ENCODE data around the gene SH3TC2. TPM values are rescaled to one million over a fixed set of nuclear protein-coding genes. Genes with fewer than 3 reads are reported as not detected.

SH3TC2 gene
- total and polyA plus RNA-seq, 8 donors = 0.06 to 1.2 (median 0.27) TPM

DNA sequence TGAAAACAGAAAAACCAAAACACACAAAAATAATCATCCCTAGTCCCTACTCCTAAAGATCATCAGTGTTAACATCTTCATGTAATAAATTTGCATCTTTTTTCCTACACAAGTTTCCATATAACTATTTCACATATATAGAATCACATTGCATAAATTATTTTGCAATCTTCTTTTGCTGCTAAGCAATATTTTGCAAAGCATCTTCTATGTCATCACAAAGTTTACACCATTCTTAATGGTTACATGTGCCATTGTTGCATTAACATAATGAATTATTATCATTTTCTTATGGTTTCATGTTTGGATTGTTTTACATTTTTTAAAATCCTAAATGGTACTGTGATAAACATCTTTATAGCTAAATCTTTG is 17.8 kb downstream of the SH3TC2 start:
- no peak overlapping the region for H3K4me3 ChIP-seq
- H3K4me1 ChIP-seq = peaks cover 0 to 2% (median 0%) of the 10 kb centered on the region in 3 donors
- no peak overlapping the region for H3K27ac ChIP-seq
- no peak for DNase-seq
- no peak for FAIRE-seq
- TF ChIP-seq, protein P1, sequence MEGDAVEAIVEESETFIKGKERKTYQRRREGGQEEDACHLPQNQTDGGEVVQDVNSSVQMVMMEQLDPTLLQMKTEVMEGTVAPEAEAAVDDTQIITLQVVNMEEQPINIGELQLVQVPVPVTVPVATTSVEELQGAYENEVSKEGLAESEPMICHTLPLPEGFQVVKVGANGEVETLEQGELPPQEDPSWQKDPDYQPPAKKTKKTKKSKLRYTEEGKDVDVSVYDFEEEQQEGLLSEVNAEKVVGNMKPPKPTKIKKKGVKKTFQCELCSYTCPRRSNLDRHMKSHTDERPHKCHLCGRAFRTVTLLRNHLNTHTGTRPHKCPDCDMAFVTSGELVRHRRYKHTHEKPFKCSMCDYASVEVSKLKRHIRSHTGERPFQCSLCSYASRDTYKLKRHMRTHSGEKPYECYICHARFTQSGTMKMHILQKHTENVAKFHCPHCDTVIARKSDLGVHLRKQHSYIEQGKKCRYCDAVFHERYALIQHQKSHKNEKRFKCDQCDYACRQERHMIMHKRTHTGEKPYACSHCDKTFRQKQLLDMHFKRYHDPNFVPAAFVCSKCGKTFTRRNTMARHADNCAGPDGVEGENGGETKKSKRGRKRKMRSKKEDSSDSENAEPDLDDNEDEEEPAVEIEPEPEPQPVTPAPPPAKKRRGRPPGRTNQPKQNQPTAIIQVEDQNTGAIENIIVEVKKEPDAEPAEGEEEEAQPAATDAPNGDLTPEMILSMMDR (IDR thresholded peaks at IDR 0.05) = no peak
- H3K27me3 ChIP-seq = no peaks in the 10 kb centered on the region
- no peak for ATAC-seq
- no peaks in the 10 kb centered on the region for H3K36me3 ChIP-seq
- intact Hi-C loops (cut with DNase I) = no loop called here
- no peaks in the 10 kb centered on the region for H3K9me3 ChIP-seq

DNA sequence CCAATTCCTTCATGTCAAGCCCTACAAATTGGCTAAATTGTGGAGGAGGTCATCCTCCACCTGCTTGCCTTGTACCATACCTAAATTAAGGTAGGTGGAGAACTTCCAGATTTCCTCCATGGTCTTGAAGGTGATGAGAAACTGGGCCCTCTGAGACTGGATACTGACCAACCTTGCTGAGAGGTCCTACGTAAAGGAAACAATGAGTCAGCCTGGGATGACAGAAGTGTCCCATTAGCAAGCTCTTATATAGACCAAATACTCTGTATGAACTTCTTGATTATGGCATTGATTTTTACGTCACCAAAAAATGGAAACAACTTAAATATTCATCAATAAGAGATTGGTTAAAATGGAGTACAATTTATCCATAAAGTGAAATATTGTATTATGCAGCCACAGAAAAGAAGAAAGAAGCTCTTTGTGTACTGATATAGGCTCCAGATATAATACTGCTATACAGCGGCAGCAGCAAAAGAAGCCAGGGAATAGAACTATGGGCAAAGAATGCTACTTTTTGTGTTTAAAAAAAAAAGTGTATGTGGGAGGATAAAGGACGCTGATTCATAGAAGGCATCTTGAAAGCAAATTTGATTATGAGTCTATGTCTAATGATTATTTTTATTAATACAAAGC is 18.3 kb downstream of the SH3TC2 start:
- H3K36me3 ChIP-seq = no peaks in the 10 kb centered on the region
- no peak overlapping the region for H3K4me3 ChIP-seq
- H3K27ac ChIP-seq = no peak overlapping the region
- DNase-seq (no peak), FAIRE-seq (no peak), ATAC-seq (no peak)
- no peaks in the 10 kb centered on the region for H3K27me3 ChIP-seq
- peaks cover 0 to 3% (median 0%) of the 10 kb centered on the region in 3 donors for H3K4me1 ChIP-seq
- H3K9me3 ChIP-seq = no peaks in the 10 kb centered on the region
- WGBS, 2 donors = 82 to 89% methylated on average over 4 of the region's 4 CpGs
- TF ChIP-seq, protein P1 (IDR thresholded peaks at IDR 0.05) = no peak
- intact Hi-C loops (cut with DNase I) = no loop called here

DNA sequence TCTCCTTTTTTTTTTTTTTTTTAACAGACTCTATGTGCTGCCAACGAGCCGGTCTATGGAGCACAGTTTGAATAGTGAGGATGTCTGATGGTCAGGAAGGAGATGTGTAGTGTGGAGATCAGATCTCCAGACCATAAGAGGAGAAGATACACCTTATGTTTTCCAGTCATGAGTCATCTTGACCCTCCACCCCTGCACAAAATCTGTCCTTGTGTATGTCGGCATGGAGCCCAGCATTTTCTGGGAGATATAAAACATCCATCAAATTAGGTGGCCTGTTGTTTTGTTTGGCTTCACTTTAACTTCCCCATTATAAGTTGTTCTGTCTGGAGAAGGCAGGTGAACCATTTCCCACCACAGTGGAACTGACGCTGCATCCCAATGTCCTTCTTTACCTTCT is 19.2 kb downstream of the SH3TC2 start:
- intact Hi-C loops (cut with DNase I) = no loop called here
- no peak for DNase-seq
- 58 to 87% methylated on average over 4 of the region's 4 CpGs for WGBS, 2 donors
- no peaks in the 10 kb centered on the region for H3K9me3 ChIP-seq
- ATAC-seq = no peak
- H3K4me1 ChIP-seq = peaks cover 0 to 3% (median 0%) of the 10 kb centered on the region in 3 donors
- no peak overlapping the region for H3K4me3 ChIP-seq
- H3K36me3 ChIP-seq = no peaks in the 10 kb centered on the region
- H3K27me3 ChIP-seq = no peaks in the 10 kb centered on the region
- FAIRE-seq = no peak
- TF ChIP-seq, protein P1 (IDR thresholded peaks at IDR 0.05) = no peak
- H3K27ac ChIP-seq = no peak overlapping the region

DNA sequence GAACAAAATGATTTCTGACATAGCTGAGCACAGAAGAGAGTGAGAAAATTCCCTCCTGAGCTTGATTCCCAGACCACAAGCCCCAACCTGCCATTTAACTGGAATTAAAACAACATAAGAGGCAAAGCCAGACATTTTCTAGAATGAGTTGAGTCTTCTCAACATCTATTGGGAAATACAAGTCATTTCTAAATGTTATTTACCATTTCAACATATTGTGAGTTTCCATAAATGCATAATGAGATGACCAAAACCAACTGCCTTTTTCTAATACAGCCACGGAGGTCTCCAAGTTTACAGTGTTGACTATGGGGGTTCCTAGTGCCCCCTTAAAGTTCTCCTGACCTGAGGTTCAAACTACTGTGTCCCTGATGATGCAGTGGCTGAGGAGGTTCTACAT is 20.0 kb downstream of the SH3TC2 start:
- FAIRE-seq (no peak), ATAC-seq (no peak)

DNA sequence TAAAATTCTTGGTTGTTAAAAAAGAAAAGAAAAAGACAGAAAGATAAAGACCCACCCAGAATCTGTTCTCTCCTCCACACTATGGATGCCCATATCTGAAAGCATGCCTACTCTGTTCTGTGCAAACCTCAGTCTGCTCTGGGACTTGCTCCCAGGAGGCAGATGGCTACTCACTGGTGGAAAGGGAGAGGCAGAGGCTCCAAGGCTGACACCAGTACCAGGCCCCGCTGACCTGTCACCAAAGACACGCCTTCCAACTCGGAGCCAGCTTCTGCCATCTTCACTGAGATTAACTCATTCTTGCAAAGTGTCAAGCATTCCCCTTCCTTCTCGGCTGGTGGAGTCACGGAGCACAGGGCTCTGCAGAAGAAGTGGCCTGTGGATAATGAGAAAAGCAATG is 21.6 kb downstream of the SH3TC2 start:
- intact Hi-C loops (cut with DNase I) = no loop called here
- H3K36me3 ChIP-seq = no peaks in the 10 kb centered on the region
- WGBS, 2 donors = 82 to 89% methylated on average over 5 of the region's 5 CpGs
- H3K27ac ChIP-seq = no peak overlapping the region
- no peaks in the 10 kb centered on the region for H3K27me3 ChIP-seq
- H3K9me3 ChIP-seq = no peaks in the 10 kb centered on the region
- H3K4me1 ChIP-seq = peaks cover 0 to 3% (median 0%) of the 10 kb centered on the region in 3 donors
- TF ChIP-seq, protein P1 (IDR thresholded peaks at IDR 0.05) = no peak
- FAIRE-seq (no peak), DNase-seq (no peak), ATAC-seq (no peak)
- H3K4me3 ChIP-seq = no peak overlapping the region

More for the DNA sequence above, 20.0 kb downstream of the SH3TC2 start:
- no peak for DNase-seq
- no peaks in the 10 kb centered on the region for H3K9me3 ChIP-seq
- no peak overlapping the region for H3K4me3 ChIP-seq
- H3K36me3 ChIP-seq = no peaks in the 10 kb centered on the region
- intact Hi-C loops (cut with DNase I) = no loop called here
- no peak overlapping the region for H3K27ac ChIP-seq
- WGBS, 2 donors = 79 to 83% methylated on average over 1 of the region's 1 CpG
- TF ChIP-seq, protein P1 (IDR thresholded peaks at IDR 0.05) = no peak
- peaks cover 0 to 3% (median 0%) of the 10 kb centered on the region in 3 donors for H3K4me1 ChIP-seq
- H3K27me3 ChIP-seq = no peaks in the 10 kb centered on the region
